Testis (tissue), 3 donors: ENCODE measurements around the gene DNAJC24. TPM values are rescaled to one million over a fixed set of nuclear protein-coding genes. Genes with fewer than 3 reads are reported as not detected.

Source experiments
- DNase-seq: peaks from one replicate; pipeline ENCODE4 v3.0.0-alpha.2; 2019
- H3K27ac ChIP-seq, 2 donors: fragments of 200-600 bp; sonication (generic); one replicate each; pipeline ENCODE4 v1.5.1; 2019
- H3K27me3 ChIP-seq: fragments of 200-600 bp; sonication (generic); one replicate; pipeline ENCODE4 v1.5.1; 2019
- H3K36me3 ChIP-seq: fragments of 200-600 bp; sonication (generic); one replicate; pipeline ENCODE4 v1.5.1; 2017; ENCODE audit warnings: low read depth; ENCODE audit errors: missing control alignments
- H3K4me1 ChIP-seq: fragments of 200-600 bp; sonication (generic); one replicate; pipeline ENCODE4 v1.5.1; 2019
- H3K4me3 ChIP-seq, 2 donors: fragments of 200-600 bp; sonication (generic); one replicate each; pipeline ENCODE4 v1.5.1; 2017 to 2019
- H3K9me3 ChIP-seq: fragments of 200-600 bp; sonication (generic); one replicate; pipeline ENCODE4 v1.5.1; 2017
- CTCF ChIP-seq, 3 experiments: fragments of 450-650 bp in 2 of 3; fragments of 200-600 bp in 1 of 3; sonication (generic) in 1 of 3; IDR thresholded peaks; one replicate each; pipeline ENCODE4 v1.5.1; 2016 to 2019; ENCODE audit warnings: antibody characterized with exemption in 3 of 3, mild to moderate bottlenecking in 2 of 3, moderate library complexity in 1 of 3
- POLR2A ChIP-seq: fragments of 450-650 bp; IDR thresholded peaks from one replicate; pipeline ENCODE4 v1.6.1; 2017; ENCODE audit warnings: antibody characterized with exemption, mild to moderate bottlenecking, moderate library complexity
- WGBS, 2 donors: methylation state at CpG; one replicate each; pipeline ENCODE4 v1.1.5; 2018; 5-methylcytosine and 5-hydroxymethylcytosine counted together
- intact Hi-C: fragments of 100-400 bp; cut with DNase I; formaldehyde crosslinking; loops from one replicate; pipeline ENCODE4 v1.15.1; 2023; ENCODE audit warnings: low total_unique reads
- polyA plus RNA-seq: library from polyadenylated mRNA; stranded (reverse); fragments of 350-450 nt; fragmentation: Illumina TruSeq; extraction: RNeasy Lipid Tissue Mini Kit (QIAGEN cat#74804); gene quantifications from one replicate; pipeline ENCODE4 v1.2.3, GENCODE V29; 2014; ENCODE audit warnings: low read depth, low replicate concordance; ENCODE audit not compliant: insufficient read depth
- total RNA-seq, 2 donors: library from RNA; depleted of rRNA; stranded (reverse); fragments of >200 nt; gene quantifications; one replicate each; pipeline ENCODE4 v1.2.3, GENCODE V29; 2016

The DNAJC24 gene
- total and polyA plus RNA-seq, 3 donors from 2014 or later, result 18.5 to 28.2 (median 27.2) TPM

- Histone ChIP-seq H3K27me3 (no peaks in the 10 kb centered on the region), H3K4me1 (no peaks in the 10 kb centered on the region), H3K9me3 (no peaks in the 10 kb centered on the region), H3K27ac (no peak overlapping the region), H3K36me3 (no peaks in the 10 kb centered on the region), H3K4me3 (no peak overlapping the region)
- WGBS, 2 donors, result 64 to 70% methylated on average over 1 of the region's 1 CpG
- TF ChIP-seq CTCF (IDR thresholded peaks at IDR 0.05), result no peak
- TF ChIP-seq POLR2A, result no peak
- intact Hi-C loops, result no loop called here
- DNase-seq, result no peak
Observed at GRCh38 chr11:31383116-31383515, 13.5 kb downstream of the DNAJC24 start.

- 68 to 69% methylated on average over 2 of the region's 2 CpGs for WGBS, 2 donors
- no peaks in the 10 kb centered on the region for H3K36me3 ChIP-seq
- intact Hi-C loops, result no loop called here
- no peak for TF ChIP-seq POLR2A
- no peaks in the 10 kb centered on the region for H3K9me3 ChIP-seq
- H3K27me3 ChIP-seq, result no peaks in the 10 kb centered on the region
- no peak overlapping the region for H3K27ac ChIP-seq
- no peak overlapping the region for H3K4me3 ChIP-seq
- no peak for DNase-seq
- no peaks in the 10 kb centered on the region for H3K4me1 ChIP-seq
Observed at GRCh38 chr11:31387379-31387778, 17.7 kb downstream of the DNAJC24 start.

GRCh38 chr11:31397239-31397834 is 27.7 kb downstream of the DNAJC24 start:
- H3K4me3 ChIP-seq, result no peak overlapping the region
- no peaks in the 10 kb centered on the region for H3K9me3 ChIP-seq
- H3K27me3 ChIP-seq, result no peaks in the 10 kb centered on the region
- WGBS, 2 donors, result 61 to 66% methylated on average over 5 of the region's 5 CpGs
- no peaks in the 10 kb centered on the region for H3K36me3 ChIP-seq
- H3K4me1 ChIP-seq, result no peaks in the 10 kb centered on the region
- no peak for DNase-seq
- TF ChIP-seq POLR2A (no peak), CTCF (IDR thresholded peaks at IDR 0.05) (peak in 2 of 3 experiments; percentile 23 to 44)
- intact Hi-C loops, result no loop called here
- no peak overlapping the region for H3K27ac ChIP-seq

- Histone ChIP-seq H3K4me1 (no peaks in the 10 kb centered on the region), H3K36me3 (no peaks in the 10 kb centered on the region), H3K27me3 (no peaks in the 10 kb centered on the region), H3K27ac (no peak overlapping the region), H3K4me3 (no peak overlapping the region), H3K9me3 (no peaks in the 10 kb centered on the region)
- no peak for DNase-seq
- intact Hi-C loops, result no loop called here
- TF ChIP-seq POLR2A, result no peak
- TF ChIP-seq CTCF (IDR thresholded peaks at IDR 0.05), result no peak
Observed at GRCh38 chr11:31404614-31405013, 35.0 kb downstream of the DNAJC24 start.

- Histone ChIP-seq H3K36me3 (no peaks in the 10 kb centered on the region), H3K4me3 (no peak overlapping the region), H3K27me3 (no peaks in the 10 kb centered on the region), H3K9me3 (no peaks in the 10 kb centered on the region), H3K27ac (no peak overlapping the region), H3K4me1 (no peaks in the 10 kb centered on the region)
- TF ChIP-seq CTCF (IDR thresholded peaks at IDR 0.05) (no peak), POLR2A (no peak)
- DNase-seq, result no peak
- 93 to 98% methylated on average over 2 of the region's 2 CpGs for WGBS, 2 donors
- intact Hi-C loops, result no loop called here
Observed at GRCh38 chr11:31408201-31408600, 38.5 kb downstream of the DNAJC24 start.
